ENCODE measurements around the gene NFU1.
"Not testable (repeated sequence)": the region's sequence is repeated elsewhere in the genome, so short reads cannot be mapped to it uniquely, and the experiment has no call there.

GRCh38 chr2:69443673-69444072 is 6.4 kb upstream of the NFU1 start:
- TF ChIP-seq CTCF (IDR thresholded peaks at IDR 0.05; ENCODE audit: insufficient read depth, low read length, poor library complexity, severe bottlenecking); EZH2phosphoT487 (conservative IDR thresholded peaks at IDR 0.05; ENCODE audit: low read length): not testable (repeated sequence)

Measured in SU-DHL-6 (cell line).